Measurements from ENCODE around the gene SCAF8. TPM values are rescaled to one million over a fixed set of nuclear protein-coding genes. Genes with fewer than 3 reads are reported as not detected.
"Not testable (repeated sequence)": the region's sequence is repeated elsewhere in the genome, so short reads cannot be mapped to it uniquely, and the experiment has no call there.

Gene SCAF8
- total and polyA plus RNA-seq, 2 experiments from 2014 or later: 18.9 to 42.0 TPM

- Histone ChIP-seq H3K27me3 (no peaks in the 10 kb centered on the region), H3K4me3 (no peak overlapping the region), H3K4me1 (ENCODE audit: low read depth) (peaks cover 32% of the 10 kb centered on the region), H3K27ac (no peak overlapping the region), H3K36me3 (no peaks in the 10 kb centered on the region), H3K9me3 (ENCODE audit: low read depth) (no peaks in the 10 kb centered on the region)
- no peak for TF ChIP-seq CTCF (IDR thresholded peaks at IDR 0.05; ENCODE audit: low read depth, low read length)
- no peak for DNase-seq (ENCODE audit: low read depth in 1 of 2, low spot score in 1 of 2)
Measured at GRCh38 chr6:154768280-154768679, 35.1 kb downstream of the SCAF8 start.

- no peak overlapping the region for H3K4me3 ChIP-seq
- no peak overlapping the region for H3K27ac ChIP-seq
- H3K36me3 ChIP-seq: peaks cover 5% of the 10 kb centered on the region
- no peaks in the 10 kb centered on the region for H3K4me1 ChIP-seq (ENCODE audit: low read depth)
- DNase-seq (ENCODE audit: low read depth in 1 of 2, low spot score in 1 of 2): no peak
- H3K9me3 ChIP-seq (ENCODE audit: low read depth): no peaks in the 10 kb centered on the region
- TF ChIP-seq CTCF (IDR thresholded peaks at IDR 0.05; ENCODE audit: low read depth, low read length): no peak
- no peaks in the 10 kb centered on the region for H3K27me3 ChIP-seq
Measured at GRCh38 chr6:154773610-154774089, 40.4 kb downstream of the SCAF8 start.

- not testable (repeated sequence) for H3K9me3 ChIP-seq (ENCODE audit: low read depth); DNase-seq (ENCODE audit: low read depth in 1 of 2, low spot score in 1 of 2); H3K27ac ChIP-seq; H3K4me3 ChIP-seq; H3K4me1 ChIP-seq (ENCODE audit: low read depth); H3K27me3 ChIP-seq; H3K36me3 ChIP-seq
Measured at GRCh38 chr6:154779157-154779556, 45.9 kb downstream of the SCAF8 start.

GRCh38 chr6:154782193-154782592 is 49.0 kb downstream of the SCAF8 start:
- no peaks in the 10 kb centered on the region for H3K36me3 ChIP-seq

GRCh38 chr6:154783229-154783628 is 50.0 kb downstream of the SCAF8 start:
- Histone ChIP-seq H3K36me3 (peaks cover 3% of the 10 kb centered on the region), H3K9me3 (ENCODE audit: low read depth) (no peaks in the 10 kb centered on the region), H3K4me3 (no peak overlapping the region), H3K4me1 (ENCODE audit: low read depth) (no peaks in the 10 kb centered on the region), H3K27me3 (no peaks in the 10 kb centered on the region), H3K27ac (no peak overlapping the region)
- no peak for TF ChIP-seq CTCF (IDR thresholded peaks at IDR 0.05; ENCODE audit: low read depth, low read length)
- DNase-seq (ENCODE audit: low read depth in 1 of 2, low spot score in 1 of 2): no peak

More at GRCh38 chr6:154782193-154782592, 49.0 kb downstream of the SCAF8 start:
- H3K4me1 ChIP-seq (ENCODE audit: low read depth): no peaks in the 10 kb centered on the region
- no peak for TF ChIP-seq CTCF (IDR thresholded peaks at IDR 0.05; ENCODE audit: low read depth, low read length)
- DNase-seq (ENCODE audit: low read depth in 1 of 2, low spot score in 1 of 2): no peak
- no peaks in the 10 kb centered on the region for H3K27me3 ChIP-seq
- no peak overlapping the region for H3K4me3 ChIP-seq
- no peak overlapping the region for H3K27ac ChIP-seq
- H3K9me3 ChIP-seq (ENCODE audit: low read depth): no peaks in the 10 kb centered on the region

- DNase-seq (ENCODE audit: low read depth in 1 of 2, low spot score in 1 of 2): no peak
- peaks cover 7% of the 10 kb centered on the region for H3K36me3 ChIP-seq
- no peak overlapping the region for H3K27ac ChIP-seq
- TF ChIP-seq CTCF (IDR thresholded peaks at IDR 0.05; ENCODE audit: low read depth, low read length): no peak
- H3K4me3 ChIP-seq: no peak overlapping the region
- no peaks in the 10 kb centered on the region for H3K9me3 ChIP-seq (ENCODE audit: low read depth)
- no peaks in the 10 kb centered on the region for H3K4me1 ChIP-seq (ENCODE audit: low read depth)
- no peaks in the 10 kb centered on the region for H3K27me3 ChIP-seq
Measured at GRCh38 chr6:154785075-154785474, 51.9 kb downstream of the SCAF8 start.

Data from cardiac muscle cell (in vitro differentiated cells and primary cell).